Tibial nerve (tissue), 4 donors: Measurements from ENCODE around the gene MRPS30. TPM values are rescaled to one million over a fixed set of nuclear protein-coding genes. Genes with fewer than 3 reads are reported as not detected.
"Not testable (repeated sequence)": the region's sequence is repeated elsewhere in the genome, so short reads cannot be mapped to it uniquely, and the experiment has no call there.

Experiments
- DNase-seq, 2 donors: peaks; one replicate each; pipeline ENCODE4 v3.0.0-alpha.2; 2019; ENCODE audit warnings: low spot score in 2 of 2
- H3K27ac ChIP-seq, 4 donors: fragments of 200-600 bp; sonication (generic) in 3 of 4; one replicate each; pipeline ENCODE4 v1.5.1; 2017 to 2019; ENCODE audit warnings: mild to moderate bottlenecking in 1 of 4
- H3K27me3 ChIP-seq, 2 donors: fragments of 200-600 bp; sonication (generic) in 1 of 2; one replicate each; pipeline versions ENCODE4 v1.5.1 to v1.6.0; 2017 to 2019
- H3K36me3 ChIP-seq, 3 donors: fragments of 200-600 bp; sonication (generic); one replicate each; pipeline ENCODE4 v1.5.1; 2018 to 2019
- H3K4me1 ChIP-seq, 4 donors: fragments of 200-600 bp; sonication (generic) in 3 of 4; one replicate each; pipeline ENCODE4 v1.5.1; 2017 to 2019
- H3K4me3 ChIP-seq, 4 donors: fragments of 200-600 bp; sonication (generic) in 3 of 4; one replicate each; pipeline ENCODE4 v1.5.1; 2017 to 2019; ENCODE audit warnings: mild to moderate bottlenecking in 1 of 4, moderate library complexity in 1 of 4
- H3K9me3 ChIP-seq, 4 donors: fragments of 200-600 bp; sonication (generic) in 3 of 4; one replicate each; pipeline ENCODE4 v1.5.1; 2017 to 2019
- CTCF ChIP-seq, 5 experiments: fragments of 200-600 bp in 3 of 5; fragments of 450-650 bp in 2 of 5; sonication (generic) in 3 of 5; IDR thresholded peaks; one replicate each; pipeline ENCODE4 v1.5.1; 2016 to 2019; ENCODE audit warnings: antibody characterized with exemption in 5 of 5, mild to moderate bottlenecking in 3 of 5, moderate library complexity in 2 of 5
- EP300 ChIP-seq, 2 donors: sonication (generic); formaldehyde crosslinking; IDR thresholded peaks; one replicate each; pipeline ENCODE4 v1.6.1; 2017; ENCODE audit warnings: antibody characterized with exemption in 2 of 2, mild to moderate bottlenecking in 1 of 2
- POLR2A ChIP-seq, 2 donors: fragments of 450-650 bp; IDR thresholded peaks; one replicate each; pipeline ENCODE4 v1.6.1; 2017; ENCODE audit warnings: antibody characterized with exemption in 2 of 2, mild to moderate bottlenecking in 2 of 2, moderate library complexity in 2 of 2
- WGBS, 2 donors: methylation state at CpG; one replicate each; pipeline ENCODE4 v1.1.5; 2018; 5-methylcytosine and 5-hydroxymethylcytosine counted together
- total RNA-seq, 4 donors: library from RNA; depleted of rRNA; stranded (reverse); fragments of >200 nt; gene quantifications; one replicate each; pipeline ENCODE4 v1.1.0, GENCODE V29; 2016

The MRPS30 gene
- total RNA-seq, 4 donors from 2014 or later: 55.1 to 74.7 (median 64.2) TPM

DNA sequence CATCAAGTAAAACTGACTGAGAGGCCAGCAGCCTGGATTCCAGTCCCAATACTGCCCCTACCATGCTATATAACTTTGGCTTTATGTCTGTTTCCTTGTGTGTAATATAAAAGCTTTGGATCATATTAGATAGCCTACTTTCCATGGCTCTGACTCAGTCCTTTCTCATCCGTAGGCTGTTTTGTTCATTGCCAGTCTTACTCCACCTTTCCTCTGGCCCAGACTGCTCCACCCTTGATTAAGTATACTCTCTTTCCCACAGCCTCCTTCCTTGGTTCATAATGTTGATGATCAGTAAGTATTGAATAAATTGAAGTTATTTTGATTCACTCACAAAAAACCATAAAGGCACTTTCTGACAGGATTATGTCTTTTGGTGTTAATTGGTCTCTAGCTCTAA, 1.5 kb upstream of the MRPS30 start:
- H3K4me3 ChIP-seq: no peak overlapping the region
- 50 to 68% methylated on average over 1 of the region's 1 CpG for WGBS, 2 donors

GRCh38 chr5:44809215-44809955, 638 bp downstream of the MRPS30 start:
- peak overlapping the region; percentile 56 to 88 (median 85) for H3K27ac ChIP-seq
- H3K27me3 ChIP-seq: no peaks in the 10 kb centered on the region
- peaks cover 0 to 38% (median 16%) of the 10 kb centered on the region in 4 donors for H3K4me1 ChIP-seq
- peak overlapping the region; percentile 67 to 95 (median 84) for H3K4me3 ChIP-seq
- H3K36me3 ChIP-seq: peaks cover 0 to 25% (median 8%) of the 10 kb centered on the region in 3 donors
- WGBS, 2 donors: 0 to 1% methylated on average over 41 to 45 of the region's 45 CpGs
- DNase-seq: peak; percentile 9 to 15
- TF ChIP-seq CTCF (IDR thresholded peaks at IDR 0.05) (no peak), POLR2A (IDR thresholded peaks at IDR 0.05) (no peak), EP300 (IDR thresholded peaks at IDR 0.05) (no peak)
- no peaks in the 10 kb centered on the region for H3K9me3 ChIP-seq

More for the DNA sequence above, 1.5 kb upstream of the MRPS30 start:
- no peak for DNase-seq
- TF ChIP-seq CTCF (IDR thresholded peaks at IDR 0.05) (no peak), EP300 (IDR thresholded peaks at IDR 0.05) (no peak), POLR2A (IDR thresholded peaks at IDR 0.05) (no peak)
- Histone ChIP-seq H3K9me3 (no peaks in the 10 kb centered on the region), H3K27me3 (no peaks in the 10 kb centered on the region), H3K4me1 (peaks cover 0 to 38% (median 16%) of the 10 kb centered on the region in 4 donors), H3K36me3 (peaks cover 0 to 8% (median 3%) of the 10 kb centered on the region in 3 donors), H3K27ac (no peak overlapping the region)

- no peaks in the 10 kb centered on the region for H3K27me3 ChIP-seq
- H3K36me3 ChIP-seq: peaks cover 0 to 30% (median 8%) of the 10 kb centered on the region in 3 donors
- DNase-seq: no peak
- peak overlapping the region in 2 of 4 donors; percentile 86 to 88 for H3K27ac ChIP-seq
- no peak for TF ChIP-seq EP300 (IDR thresholded peaks at IDR 0.05)
- TF ChIP-seq POLR2A (IDR thresholded peaks at IDR 0.05): no peak
- TF ChIP-seq CTCF (IDR thresholded peaks at IDR 0.05): no peak
- 16% methylated on average over 11 of the region's 11 CpGs for WGBS, 2 donors
- no peaks in the 10 kb centered on the region for H3K9me3 ChIP-seq
- H3K4me1 ChIP-seq: peaks cover 0 to 38% (median 16%) of the 10 kb centered on the region in 4 donors
- H3K4me3 ChIP-seq: peak overlapping the region; percentile 67 to 95 (median 84)
Observed at GRCh38 chr5:44809956-44810420, 1.2 kb downstream of the MRPS30 start.

- no peaks in the 10 kb centered on the region for H3K9me3 ChIP-seq
- WGBS, 2 donors: 77 to 83% methylated on average over 2 of the region's 2 CpGs
- H3K36me3 ChIP-seq: peaks cover 0 to 74% (median 14%) of the 10 kb centered on the region in 3 donors
- H3K27ac ChIP-seq: no peak overlapping the region
- TF ChIP-seq EP300 (IDR thresholded peaks at IDR 0.05) (no peak), CTCF (IDR thresholded peaks at IDR 0.05) (no peak), POLR2A (IDR thresholded peaks at IDR 0.05) (no peak)
- H3K4me3 ChIP-seq: no peak overlapping the region
- no peak for DNase-seq
- H3K27me3 ChIP-seq: no peaks in the 10 kb centered on the region
- H3K4me1 ChIP-seq: peaks cover 0 to 23% (median 15%) of the 10 kb centered on the region in 4 donors
Observed at GRCh38 chr5:44814761-44815160, 6.0 kb downstream of the MRPS30 start.

- no peak for TF ChIP-seq EP300 (IDR thresholded peaks at IDR 0.05)
- TF ChIP-seq CTCF (IDR thresholded peaks at IDR 0.05): no peak
- TF ChIP-seq POLR2A (IDR thresholded peaks at IDR 0.05): no peak
- H3K27me3 ChIP-seq: no peaks in the 10 kb centered on the region
- peaks cover 0 to 62% (median 0%) of the 10 kb centered on the region in 3 donors for H3K36me3 ChIP-seq
- no peaks in the 10 kb centered on the region for H3K9me3 ChIP-seq
- 93 to 97% methylated on average over 1 of the region's 1 CpG for WGBS, 2 donors
- H3K27ac ChIP-seq: no peak overlapping the region
- no peak overlapping the region for H3K4me3 ChIP-seq
- no peak for DNase-seq
- H3K4me1 ChIP-seq: no peaks in the 10 kb centered on the region
Observed at GRCh38 chr5:44821164-44821563, 12.4 kb downstream of the MRPS30 start.

- not testable (repeated sequence) for H3K9me3 ChIP-seq, H3K27ac ChIP-seq, H3K4me3 ChIP-seq, H3K4me1 ChIP-seq, H3K27me3 ChIP-seq, DNase-seq
- peaks cover 0 to 30% (median 0%) of the 10 kb centered on the region in 3 donors for H3K36me3 ChIP-seq
- WGBS, 2 donors: 92 to 100% methylated on average over 3 of the region's 3 CpGs
Observed at GRCh38 chr5:44824662-44825061, 15.9 kb downstream of the MRPS30 start.
